H1 (cell line): ENCODE measurements around the gene CCDC174. TPM values are rescaled to one million over a fixed set of nuclear protein-coding genes. Genes with fewer than 3 reads are reported as not detected.
A peak's percentile ranks its signal among the peaks of the same experiment; 100 is the strongest.

Experiments
- CTCF ChIA-PET: fragments of 300-600 bp; sonication (Branson Sonifier 250); formaldehyde crosslinking; loops from one replicate; lab custom pipeline; 2021; ENCODE audit not compliant: partially characterized antibody; lab: Charles Lee
- POLR2A ChIA-PET: fragments of 300-600 bp; sonication (Branson Sonifier 250); formaldehyde crosslinking; loops from one replicate; lab custom pipeline; 2021; ENCODE audit warnings: inconsistent platforms; ENCODE audit not compliant: partially characterized antibody; lab: Charles Lee
- DNase-seq, 2 experiments: peaks; one replicate each; pipeline versions ENCODE4 v3.0.0 to v3.0.0-alpha.2; 2010 to 2022; ENCODE audit warnings: low spot score in 2 of 2, low read depth in 1 of 2, mixed read lengths in 1 of 2
- FAIRE-seq: peaks from 2 replicates; lab custom pipeline; 2011; peaks lifted over from hg19 to GRCh38; lab: Jason Lieb, UNC
- H2AFZ ChIP-seq: 2 replicates; pipeline ENCODE4 v1.8.1; 2012; ENCODE audit warnings: low read length, inconsistent platforms
- H2AK5ac ChIP-seq: 2 replicates; pipeline ENCODE4 v1.6.1; 2013; ENCODE audit warnings: low read depth, low read length
- H2BK120ac ChIP-seq: replicated peaks from 2 replicates; pipeline ENCODE3; 2013; ENCODE audit warnings: low read depth, low read length, inconsistent platforms
- H2BK12ac ChIP-seq: 2 replicates; pipeline ENCODE4 v1.6.1; 2013; ENCODE audit warnings: low read depth, low read length
- H2BK15ac ChIP-seq: 2 replicates; pipeline ENCODE4 v1.6.1; 2013; ENCODE audit warnings: low read length
- H2BK20ac ChIP-seq: 2 replicates; pipeline ENCODE4 v1.6.1; 2013; ENCODE audit warnings: low read length
- H2BK5ac ChIP-seq: 2 replicates; pipeline ENCODE4 v1.6.1; 2013; ENCODE audit warnings: low read depth, low read length
- H3K14ac ChIP-seq: 2 replicates; pipeline ENCODE4 v1.6.1; 2013; ENCODE audit warnings: inconsistent platforms; ENCODE audit not compliant: insufficient read length
- H3K18ac ChIP-seq: 2 replicates; pipeline ENCODE4 v1.6.1; 2013; ENCODE audit warnings: low read length; ENCODE audit errors: extremely low read depth
- H3K23ac ChIP-seq: 2 replicates; pipeline ENCODE4 v1.6.1; 2013; ENCODE audit warnings: inconsistent platforms; ENCODE audit not compliant: insufficient read length
- H3K23me2 ChIP-seq: 2 replicates; pipeline ENCODE4 v1.6.1; 2013; ENCODE audit warnings: low read depth, low read length
- H3K27ac ChIP-seq: 2 replicates; pipeline ENCODE4 v1.6.1; 2011; ENCODE audit warnings: low read depth, low read length, inconsistent platforms
- H3K27me3 ChIP-seq, 4 experiments: replicated peaks in 1 of 4; 1 replicate in 1 of 4; 2 replicates in 3 of 4; pipeline versions ENCODE4 v1.6.1 to v1.8.1; 2011 to 2013; ENCODE audit warnings: low read length in 3 of 4, mild to moderate bottlenecking in 3 of 4, inconsistent platforms in 2 of 4, mixed read lengths in 2 of 4, moderate library complexity in 1 of 4; ENCODE audit not compliant: control insufficient read depth in 3 of 4, insufficient read depth in 3 of 4; ENCODE audit errors: extremely low read depth in 1 of 4
- H3K36me3 ChIP-seq, 4 experiments: 2 replicates each; pipeline versions ENCODE4 v1.6.1 to v1.8.1; 2011 to 2013; ENCODE audit warnings: mild to moderate bottlenecking in 4 of 4, low read length in 3 of 4, moderate library complexity in 2 of 4, control low read depth in 1 of 4, inconsistent platforms in 1 of 4; ENCODE audit not compliant: insufficient read depth in 4 of 4, control insufficient read depth in 2 of 4
- H3K4ac ChIP-seq: replicated peaks from 2 replicates; pipeline ENCODE3; 2013; ENCODE audit warnings: low read length, low read depth, mixed read lengths, inconsistent platforms; ENCODE audit not compliant: insufficient read length
- H3K4me1 ChIP-seq, 4 experiments: replicated peaks in 1 of 4; 1 replicate in 1 of 4; 2 replicates in 3 of 4; pipeline versions ENCODE4 v1.6.1 to v1.8.1; 2011 to 2013; ENCODE audit warnings: low read length in 3 of 4, inconsistent platforms in 2 of 4, mixed read lengths in 1 of 4; ENCODE audit not compliant: insufficient read depth in 4 of 4, control insufficient read depth in 3 of 4
- H3K4me2 ChIP-seq, 2 experiments: 2 replicates each; pipeline versions ENCODE4 v1.6.1 to v1.8.1; 2011 to 2013; ENCODE audit warnings: low read depth in 2 of 2, low read length in 2 of 2, control low read depth in 1 of 2, inconsistent platforms in 1 of 2, mild to moderate bottlenecking in 1 of 2; ENCODE audit not compliant: insufficient read depth in 1 of 2
- H3K4me3 ChIP-seq, 4 experiments: fragments of 200-600, 300-600 bp in 1 of 4; sonication (generic), shearing (Covaris generic), sonication (Bioruptor Twin) in 1 of 4; 2 replicates each; pipeline versions ENCODE4 v1.5.1 to v1.8.1; 2011 to 2016; ENCODE audit warnings: low read length in 4 of 4, low read depth in 3 of 4, control low read depth in 2 of 4, inconsistent platforms in 2 of 4, mild to moderate bottlenecking in 2 of 4, mixed read lengths in 1 of 4, moderate library complexity in 1 of 4; ENCODE audit not compliant: insufficient read depth in 2 of 4; ENCODE audit errors: extremely low read depth in 1 of 4
- H3K56ac ChIP-seq: replicated peaks from 2 replicates; pipeline ENCODE3; 2013; ENCODE audit warnings: low read depth, mild to moderate bottlenecking, mixed read lengths, low read length, inconsistent platforms; ENCODE audit not compliant: insufficient read length
- H3K79me1 ChIP-seq: 2 replicates; pipeline ENCODE4 v1.6.1; 2013; ENCODE audit warnings: low read depth, low read length, control low read depth
- H3K79me2 ChIP-seq, 2 experiments: 2 replicates each; pipeline versions ENCODE4 v1.6.1 to v1.8.1; 2012 to 2013; ENCODE audit warnings: low read length in 2 of 2, mild to moderate bottlenecking in 2 of 2, inconsistent platforms in 1 of 2; ENCODE audit not compliant: insufficient read depth in 2 of 2, control insufficient read depth in 1 of 2
- H3K9ac ChIP-seq, 4 experiments: replicated peaks in 1 of 4; 1 replicate in 1 of 4; 2 replicates in 3 of 4; pipeline versions ENCODE4 v1.6.1 to v1.8.1; 2011 to 2013; ENCODE audit warnings: low read depth in 3 of 4, low read length in 3 of 4, control low read depth in 2 of 4, mild to moderate bottlenecking in 2 of 4, moderate library complexity in 2 of 4, inconsistent platforms in 1 of 4; ENCODE audit errors: extremely low read depth in 1 of 4
- H3K9me3 ChIP-seq, 2 experiments: 2 replicates each; pipeline versions ENCODE4 v1.6.1 to v1.8.1; 2012 to 2013; ENCODE audit warnings: mild to moderate bottlenecking in 2 of 2, moderate library complexity in 2 of 2, control low read depth in 1 of 2, inconsistent platforms in 1 of 2, low read depth in 1 of 2, low read length in 1 of 2, mixed read lengths in 1 of 2; ENCODE audit not compliant: insufficient read depth in 2 of 2
- H4K20me1 ChIP-seq, 2 experiments: replicated peaks in 1 of 2; 2 replicates each; pipeline versions ENCODE3 to v1.8.1; 2011 to 2013; ENCODE audit warnings: inconsistent platforms in 2 of 2, low read length in 2 of 2, mild to moderate bottlenecking in 1 of 2; ENCODE audit not compliant: insufficient read depth in 2 of 2, control insufficient read depth in 1 of 2
- H4K5ac ChIP-seq: 2 replicates; pipeline ENCODE4 v1.6.1; 2013; ENCODE audit warnings: low read length, low read depth, mixed read lengths, inconsistent platforms; ENCODE audit not compliant: insufficient read length
- H4K8ac ChIP-seq: 2 replicates; pipeline ENCODE4 v1.8.0; 2013; ENCODE audit warnings: mild to moderate bottlenecking, moderate library complexity, low read length, inconsistent platforms; ENCODE audit not compliant: insufficient read depth; ENCODE audit errors: extremely low read depth
- H4K91ac ChIP-seq: replicated peaks from 2 replicates; pipeline ENCODE3; 2013; ENCODE audit warnings: low read length, mixed read lengths, inconsistent platforms; ENCODE audit not compliant: insufficient read length
- SIRT6 ChIP-seq: IDR thresholded peaks from one replicate; pipeline ENCODE4 v1.7.1; 2012; ENCODE audit warnings: low read length, inconsistent platforms
- TEAD4 ChIP-seq: IDR thresholded peaks from 2 replicates; pipeline ENCODE4 v1.6.1; 2012; ENCODE audit warnings: low read depth, low read length, inconsistent platforms, mixed read lengths
- WGBS, 2 experiments: shearing (Covaris generic) in 1 of 2; methylation state at CpG; one replicate each; pipeline versions ENCODE4 v1.1.6 to v1.1.7; 2013 to 2015; ENCODE audit warnings: low lambda C conversion rate in 2 of 2, mixed read lengths in 2 of 2, inconsistent platforms in 1 of 2, low coverage in 1 of 2, missing lambda C conversion rate in 1 of 2; ENCODE audit not compliant: insufficient replicate concordance in 2 of 2, insufficient coverage in 1 of 2, insufficient read length in 1 of 2; ENCODE audit errors: extremely low coverage in 1 of 2, missing lambda C conversion rate in 1 of 2; 5-methylcytosine and 5-hydroxymethylcytosine counted together
- polyA plus RNA-seq, 7 experiments: library from polyadenylated mRNA; depleted of rRNA in 3 of 7; stranded (reverse) in 5 of 7; unstranded in 2 of 7; fragments of >200 nt in 5 of 7; fragments of 200-250 nt in 2 of 7; gene quantifications; 1 replicate in 5 of 7; 2 replicates in 1 of 7; 4 replicates in 1 of 7; pipeline versions ENCODE4 v1.2.1 to v1.2.3, GENCODE V29; 2011 to 2013; ENCODE audit warnings: missing spikeins in 2 of 7, mixed read lengths in 2 of 7
- total RNA-seq: library from RNA; stranded (reverse); fragmentation: NEBNext Ultra II Directional; extraction: Animal tissue kit (Norgen Biotek cat#: 25700); gene quantifications from 2 replicates; pipeline ENCODE4 v1.2.1, GENCODE V29; 2021

CCDC174 gene
- total and polyA plus RNA-seq, 2 of the 8 experiments (the other 6 are each of a cell fraction or from before 2014, with no cell fraction given): 3.5 to 11.9 TPM

GRCh38 chr3:14617508-14618023 lies 34.0 kb upstream of the CCDC174 start:
- no peak overlapping the region for H3K14ac ChIP-seq
- FAIRE-seq: peak; percentile 24

More at GRCh38 chr3:14617508-14618023, 34.0 kb upstream of the CCDC174 start:
- no peak overlapping the region for H3K4ac ChIP-seq
- no peak overlapping the region for H2BK5ac ChIP-seq
- DNase-seq: no peak
- H2BK12ac ChIP-seq: peak overlapping the region; percentile 80; the same call in 1 of the 2 replicates
- no peak overlapping the region for H3K23ac ChIP-seq
- H3K4me2 ChIP-seq: no peak overlapping the region
- POLR2A ChIA-PET: interaction anchor here (1.0 to 1.5 kb wide), 2 partner anchors 10 kb away, joined by 3 to 6 read pairs; no protein-coding TSS in a partner anchor
- no peaks in the 10 kb centered on the region for H3K9me3 ChIP-seq
- H2BK15ac ChIP-seq: no peak overlapping the region
- no peaks in the 10 kb centered on the region for H3K79me2 ChIP-seq
- no peaks in the 10 kb centered on the region for H3K79me1 ChIP-seq
- no peak overlapping the region for H2AK5ac ChIP-seq
- no peak overlapping the region for H2BK20ac ChIP-seq
- H3K4me1 ChIP-seq: peaks cover 0 to 4% (median 0%) of the 10 kb centered on the region in 4 experiments; a peak in 2 of 7 replicates
- H4K8ac ChIP-seq: no peak overlapping the region
- no peak overlapping the region for H4K91ac ChIP-seq
- no peak overlapping the region; the same call in 1 of the 2 replicates for H3K18ac ChIP-seq
- H3K4me3 ChIP-seq: no peak overlapping the region
- no peak overlapping the region for H3K56ac ChIP-seq
- no peaks in the 10 kb centered on the region; the same call in 1 of the 2 replicates for H3K23me2 ChIP-seq
- no peaks in the 10 kb centered on the region for H4K20me1 ChIP-seq
- H3K27me3 ChIP-seq: no peaks in the 10 kb centered on the region
- H2AFZ ChIP-seq: no peak overlapping the region
- CTCF ChIA-PET: interaction anchor here (0.7 to 6.2 kb wide), 11 partner anchors 10 to 113 kb away, joined by 3 to 25 read pairs (median 5); no protein-coding TSS in a partner anchor
- TF ChIP-seq TEAD4 (0 out of 2 replicates have a peak, but pooled peaks have one; percentile 33), SIRT6 (no peak)
- no peak overlapping the region for H4K5ac ChIP-seq
- no peak overlapping the region for H3K27ac ChIP-seq
- H2BK120ac ChIP-seq: no peak overlapping the region
- H3K36me3 ChIP-seq: no peaks in the 10 kb centered on the region
- H3K9ac ChIP-seq: no peak overlapping the region
- WGBS, 2 experiments: 79% methylated on average over 6 of the region's 6 CpGs; no CpG with 5 or more reads in 1 of the 2 experiments
